GM20431 (cell line): ENCODE results near the gene GCH1.

ENCODE experiments used
- in situ Hi-C: fragments of 300-500 bp; cut with MseI, MboI; formaldehyde crosslinking; loops from one replicate; pipeline ENCODE4 v1.15.0; 2020; ENCODE audit warnings: low sequenced_read_pairs; ENCODE audit not compliant: unreplicated experiment

GCH1 gene

DNA sequence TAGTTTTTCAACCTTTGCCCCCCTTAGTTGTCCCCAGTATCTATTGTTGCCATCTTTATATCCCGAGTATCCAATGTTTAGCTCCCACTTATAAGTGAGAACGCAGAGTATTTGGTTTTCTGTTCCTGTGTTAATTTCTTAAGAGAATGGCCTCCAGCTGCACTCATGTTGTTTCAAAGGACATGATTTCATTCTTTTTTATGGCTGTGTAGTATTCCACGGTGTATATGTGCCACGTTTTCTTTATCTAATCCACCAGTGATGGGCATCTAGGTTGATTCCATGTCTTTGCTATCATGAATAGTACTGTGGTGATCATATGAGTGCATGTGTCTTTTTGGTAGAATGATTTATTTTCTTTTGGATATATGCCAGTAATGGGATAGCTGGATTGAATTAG is 72.0 kb downstream of the GCH1 start:
- in situ Hi-C loops, result no loop called here

DNA sequence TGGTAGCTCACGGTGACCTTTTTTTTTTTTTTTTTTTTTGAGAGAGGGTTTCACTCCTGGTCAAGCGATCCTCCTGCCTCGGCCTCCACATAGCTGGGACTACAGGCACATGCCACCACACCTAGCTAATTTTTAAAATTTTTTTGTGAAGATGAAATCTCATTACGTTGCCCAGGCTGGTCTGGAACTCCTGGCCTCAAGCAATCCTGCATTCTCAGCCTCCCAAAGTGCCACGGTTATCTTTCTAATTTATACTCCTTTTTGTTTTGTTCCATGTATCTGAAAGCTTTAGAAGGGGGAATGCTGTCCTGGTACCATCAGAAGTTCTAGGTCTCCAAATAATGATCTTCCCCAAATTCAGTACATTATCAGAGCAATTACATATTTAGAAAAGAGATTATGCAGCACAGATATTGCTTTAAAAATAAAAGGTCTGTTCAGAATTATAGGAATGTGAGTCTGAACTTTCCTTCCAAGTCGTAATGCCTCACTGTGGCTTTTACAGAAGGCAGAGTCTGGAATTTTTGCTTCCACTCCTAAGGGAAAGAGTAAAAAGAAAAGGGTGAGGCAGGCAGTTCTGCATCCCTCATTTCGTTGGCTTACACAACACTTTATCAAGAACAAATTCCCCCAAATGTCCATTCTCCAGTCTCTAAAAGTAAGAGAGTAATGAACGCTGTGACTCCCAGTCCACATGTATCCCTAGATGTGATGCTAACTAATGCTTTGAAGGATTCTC is 73.0 kb downstream of the GCH1 start:
- in situ Hi-C loops, result no loop called here

DNA sequence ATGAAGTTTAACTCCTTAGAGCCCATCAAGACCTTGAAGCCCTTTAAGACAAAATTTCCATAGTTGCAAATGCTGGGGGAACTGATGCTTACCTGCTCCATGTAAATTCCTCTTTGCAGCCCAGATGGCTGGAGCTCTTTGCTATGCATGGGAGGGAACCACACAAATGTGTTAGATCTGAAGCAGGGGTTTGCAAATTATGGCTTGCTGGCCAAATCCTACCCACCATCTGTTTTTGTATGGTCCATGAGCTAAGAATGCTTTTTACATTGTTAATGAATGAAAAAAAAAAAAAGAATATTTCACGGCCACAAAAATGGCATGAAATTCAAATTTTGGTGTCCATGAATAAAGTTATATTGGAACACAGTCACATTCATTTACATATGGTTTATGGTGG is 74.6 kb downstream of the GCH1 start:
- in situ Hi-C loops, result no loop called here

DNA sequence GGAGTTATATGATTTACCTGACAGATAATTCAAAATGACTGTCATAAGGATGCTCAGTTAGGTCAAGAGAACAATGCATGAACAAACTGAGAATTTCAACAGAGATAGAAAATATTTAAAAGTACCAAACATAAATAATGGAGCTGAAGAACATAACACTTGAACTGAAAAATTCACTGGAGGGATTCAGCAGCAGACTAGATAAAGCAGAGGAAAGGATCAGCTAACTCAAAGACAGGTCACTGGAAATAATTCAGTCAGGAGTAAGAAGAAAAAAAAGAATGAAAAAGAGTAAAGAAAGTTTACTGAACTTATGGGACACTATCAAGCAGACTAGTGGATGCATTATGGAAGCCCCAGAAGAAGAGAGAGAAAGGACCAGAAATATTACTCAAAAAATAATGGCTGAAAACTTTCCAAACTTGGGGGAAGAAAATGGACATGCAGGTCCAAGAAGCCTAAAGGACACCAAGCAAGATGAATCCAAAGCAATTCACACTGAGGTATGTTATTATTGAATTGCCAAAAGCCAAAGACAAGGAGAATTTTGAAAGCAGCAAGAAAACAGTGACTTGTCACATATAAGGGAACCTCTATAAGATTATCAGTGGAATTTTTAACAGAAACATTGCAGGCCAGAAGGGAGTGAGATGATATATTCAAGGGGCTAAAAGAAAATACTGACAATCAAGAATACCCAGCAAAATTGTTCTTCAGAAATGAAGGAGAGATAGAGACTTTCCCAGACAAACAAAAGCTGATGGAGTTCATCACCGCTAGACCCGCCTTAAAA is 78.7 kb downstream of the GCH1 start:
- in situ Hi-C loops, result no loop called here

DNA sequence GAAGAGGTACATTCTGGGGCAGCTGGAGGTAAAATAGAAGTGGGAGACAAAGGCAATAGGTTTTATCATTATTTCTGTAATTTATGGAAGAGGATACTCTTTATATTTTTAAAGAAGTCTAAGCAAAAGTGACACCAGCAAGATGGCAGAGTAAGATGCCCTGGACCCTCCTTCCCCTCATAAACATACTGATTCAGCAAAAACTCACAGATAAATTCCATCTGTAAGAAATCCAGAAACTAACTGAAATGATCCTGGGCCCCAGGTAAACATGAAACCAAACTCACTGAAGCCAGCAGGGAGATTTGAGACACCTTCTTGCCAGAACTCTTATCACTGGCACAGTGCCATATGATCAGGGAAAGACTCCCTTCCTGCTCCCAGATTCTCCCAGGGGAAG is 79.9 kb downstream of the GCH1 start:
- in situ Hi-C loops, result no loop called here

DNA sequence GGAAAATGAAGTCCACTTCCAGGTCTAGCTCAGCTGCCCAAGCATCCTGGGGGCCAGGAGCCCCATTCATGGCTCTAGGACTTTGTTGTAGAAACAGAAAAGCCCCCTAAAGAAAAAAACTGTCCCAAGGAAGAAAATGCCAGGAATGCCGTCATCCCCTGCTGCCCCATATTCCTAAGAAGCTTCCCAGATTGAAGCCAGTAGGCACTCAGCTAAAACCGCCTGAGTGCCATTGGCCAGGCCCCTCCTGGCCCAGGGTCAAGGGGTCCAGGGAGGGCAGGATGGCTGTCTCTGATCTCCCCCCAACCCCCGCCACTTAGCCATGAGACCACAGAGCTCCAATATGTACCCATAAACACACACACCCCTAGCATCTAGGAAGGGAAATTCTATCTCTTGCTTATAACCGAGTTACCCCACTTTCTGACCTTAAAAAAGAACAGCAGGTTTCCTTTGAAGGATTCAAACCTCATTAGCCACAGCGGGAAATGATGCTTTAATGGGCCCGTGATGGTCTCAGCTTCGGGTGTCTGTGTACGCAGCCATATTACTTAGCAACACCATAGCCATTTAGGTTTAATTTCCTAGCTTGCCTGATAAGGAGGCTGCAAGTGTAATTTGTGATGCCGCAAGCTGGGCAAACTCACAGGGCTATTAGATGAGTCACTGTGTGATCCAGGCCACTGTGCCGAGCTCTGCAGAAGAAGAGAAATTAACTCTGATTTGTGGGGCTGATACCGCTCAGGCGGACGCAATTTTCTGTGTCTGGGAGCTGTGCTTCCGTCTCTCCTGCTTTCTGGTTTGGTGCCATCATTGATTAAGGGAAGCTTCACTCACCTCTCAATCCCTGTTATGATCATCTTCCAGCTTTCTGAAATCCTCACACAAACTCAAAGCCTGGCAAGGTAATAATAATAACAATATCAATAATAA is 84.2 kb downstream of the GCH1 start:
- in situ Hi-C loops, result no loop called here

DNA sequence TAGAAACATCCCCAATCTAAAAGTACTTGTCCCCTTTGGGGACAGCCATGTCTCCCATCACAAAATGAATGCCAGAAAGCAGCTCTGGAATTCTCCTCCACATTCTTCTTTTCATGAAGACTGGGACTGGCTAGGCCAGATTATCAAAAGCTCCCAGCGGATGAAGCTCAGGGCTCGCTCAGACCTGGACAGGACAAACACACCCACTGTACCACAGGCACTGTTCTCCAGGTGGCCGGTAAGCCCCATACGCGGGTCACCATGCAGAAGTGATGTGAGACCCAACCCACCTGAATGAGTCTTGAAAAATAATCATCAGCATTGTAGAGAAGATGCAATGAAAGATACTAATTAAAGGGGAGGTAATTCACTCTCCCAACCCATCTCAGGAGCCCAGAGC is 85.1 kb downstream of the GCH1 start:
- in situ Hi-C loops, result no loop called here

DNA sequence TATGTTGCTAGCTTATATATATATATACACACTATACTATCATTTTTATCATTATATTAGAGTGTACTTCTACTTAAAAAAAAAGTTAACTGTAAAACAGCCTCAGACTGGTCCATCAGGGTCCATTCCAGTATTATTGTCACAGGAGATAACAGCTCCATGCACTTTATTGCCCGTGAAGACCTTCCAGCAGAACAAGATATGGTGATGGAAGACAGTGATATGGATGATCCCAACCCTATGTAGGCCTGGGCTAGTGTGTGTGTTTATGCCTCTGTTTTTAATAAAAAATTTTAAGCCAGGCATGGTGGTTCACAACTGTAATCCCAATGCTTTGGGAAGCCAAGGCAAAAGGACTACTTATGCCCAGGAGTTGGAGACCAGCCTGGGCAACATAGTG is 86.2 kb downstream of the GCH1 start:
- in situ Hi-C loops, result no loop called here

DNA sequence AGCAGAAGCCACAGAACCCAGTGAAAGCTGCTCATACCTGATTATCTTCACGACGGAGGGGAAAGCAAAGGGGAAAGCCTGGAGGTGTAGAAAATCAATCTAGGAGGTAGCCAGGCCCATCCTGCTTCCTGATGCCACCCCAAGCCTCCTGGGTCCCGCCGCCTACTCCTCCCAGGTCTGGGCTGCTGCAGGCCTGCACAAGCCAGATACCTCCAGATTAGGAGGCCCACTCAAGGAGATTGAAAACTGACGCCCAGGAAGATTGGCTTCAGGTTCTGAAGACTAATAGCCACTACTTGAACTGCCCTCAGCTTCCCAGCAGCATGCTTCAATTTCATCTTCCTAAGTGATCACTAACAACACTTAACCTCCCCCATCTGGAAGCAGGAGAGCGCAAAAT is 87.1 kb downstream of the GCH1 start:
- in situ Hi-C loops, result no loop called here

DNA sequence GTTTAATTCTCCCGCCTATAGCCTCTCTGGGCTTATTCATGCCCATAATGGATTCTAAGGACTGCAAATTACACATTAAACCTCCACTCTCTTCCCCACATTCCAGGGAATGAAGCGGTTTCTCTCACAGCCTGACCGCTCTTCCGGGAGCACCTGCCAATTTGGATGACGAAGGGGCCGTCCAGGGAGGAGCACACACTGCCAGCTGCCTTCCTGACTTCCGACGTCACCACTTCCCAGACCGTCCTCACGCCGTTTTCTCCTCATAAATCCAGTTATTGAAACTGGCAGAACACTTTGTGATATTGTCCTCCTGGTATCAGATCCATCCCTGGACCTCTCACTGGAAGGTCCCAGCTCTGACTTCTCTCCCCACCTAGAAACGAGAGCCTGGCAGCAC is 87.6 kb downstream of the GCH1 start:
- in situ Hi-C loops, result no loop called here

DNA sequence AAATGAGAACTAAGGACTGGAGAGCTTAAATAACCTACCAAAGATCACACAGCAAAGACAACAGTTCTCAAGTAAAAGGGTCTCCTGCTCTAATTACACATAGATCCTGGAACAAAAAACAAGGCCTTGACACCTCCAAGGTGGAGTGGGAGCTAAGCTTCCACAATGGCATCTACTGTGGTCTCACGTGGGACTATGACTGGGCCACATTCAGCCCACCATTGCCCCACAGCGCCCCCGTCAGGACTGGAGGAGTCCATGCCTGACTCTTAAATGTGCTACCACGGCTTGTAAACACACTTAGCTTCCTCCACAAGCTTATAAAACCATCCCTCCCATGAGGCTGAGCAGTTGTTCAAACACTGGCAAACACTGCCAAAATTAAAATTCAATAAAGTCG is 88.5 kb downstream of the GCH1 start:
- in situ Hi-C loops, result no loop called here

DNA sequence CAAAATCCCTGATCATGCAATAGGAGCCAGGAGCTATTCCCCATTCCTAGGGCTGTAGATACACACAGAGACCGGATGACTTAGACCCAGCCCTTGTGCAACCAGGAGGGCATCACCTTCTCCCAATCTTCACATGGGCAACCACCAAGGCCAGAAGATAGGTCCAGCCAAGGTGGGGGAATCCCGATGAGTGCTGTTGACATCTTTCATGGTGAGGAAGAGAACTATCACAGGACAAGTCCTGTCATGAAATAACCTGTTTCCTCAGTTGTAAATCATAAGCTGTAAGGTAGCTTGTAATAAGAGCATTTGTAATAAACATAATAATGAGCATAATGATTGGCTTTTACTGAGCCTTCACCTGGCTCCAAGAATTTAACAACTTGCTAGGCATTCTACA is 89.5 kb downstream of the GCH1 start:
- in situ Hi-C loops, result no loop called here

DNA sequence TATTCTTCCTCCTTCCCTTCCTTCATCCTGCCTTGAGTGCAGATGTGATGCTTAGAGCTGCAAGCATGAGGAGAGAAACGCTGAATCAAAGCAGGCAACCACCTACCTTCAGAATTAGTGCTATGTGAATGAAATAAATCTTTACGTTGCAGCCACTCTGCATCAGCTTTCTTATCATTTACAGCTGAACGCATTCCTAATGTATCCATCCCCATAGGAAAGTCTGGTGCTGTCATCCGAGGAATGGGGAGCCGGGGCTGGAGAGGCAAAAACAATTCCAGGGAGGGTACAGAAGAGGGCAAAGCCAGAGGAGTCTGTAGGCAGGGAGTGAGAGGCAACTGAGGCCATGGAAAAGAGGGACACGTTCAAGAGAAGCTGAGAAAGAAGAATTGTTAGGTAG is 90.0 kb downstream of the GCH1 start:
- in situ Hi-C loops, result no loop called here

DNA sequence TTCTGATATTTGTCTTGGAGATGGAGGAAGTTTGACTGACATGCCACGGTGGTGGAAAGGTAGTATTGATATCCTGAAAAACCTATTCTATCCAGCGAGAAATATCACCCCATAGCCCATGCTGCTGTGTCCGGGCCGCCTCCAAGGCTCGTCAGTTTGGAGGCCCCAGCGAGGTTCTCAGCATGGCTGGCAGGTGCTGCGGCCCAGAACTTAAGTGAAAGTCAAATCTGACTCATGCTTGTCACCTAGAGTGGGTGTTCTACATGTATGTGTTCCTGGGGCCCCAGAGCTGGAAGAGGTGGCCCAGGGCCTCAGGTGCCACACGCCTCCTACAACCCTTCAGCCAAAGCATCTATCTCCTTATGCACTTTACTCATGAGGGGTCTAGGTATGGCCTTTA is 92.9 kb downstream of the GCH1 start:
- in situ Hi-C loops, result no loop called here

DNA sequence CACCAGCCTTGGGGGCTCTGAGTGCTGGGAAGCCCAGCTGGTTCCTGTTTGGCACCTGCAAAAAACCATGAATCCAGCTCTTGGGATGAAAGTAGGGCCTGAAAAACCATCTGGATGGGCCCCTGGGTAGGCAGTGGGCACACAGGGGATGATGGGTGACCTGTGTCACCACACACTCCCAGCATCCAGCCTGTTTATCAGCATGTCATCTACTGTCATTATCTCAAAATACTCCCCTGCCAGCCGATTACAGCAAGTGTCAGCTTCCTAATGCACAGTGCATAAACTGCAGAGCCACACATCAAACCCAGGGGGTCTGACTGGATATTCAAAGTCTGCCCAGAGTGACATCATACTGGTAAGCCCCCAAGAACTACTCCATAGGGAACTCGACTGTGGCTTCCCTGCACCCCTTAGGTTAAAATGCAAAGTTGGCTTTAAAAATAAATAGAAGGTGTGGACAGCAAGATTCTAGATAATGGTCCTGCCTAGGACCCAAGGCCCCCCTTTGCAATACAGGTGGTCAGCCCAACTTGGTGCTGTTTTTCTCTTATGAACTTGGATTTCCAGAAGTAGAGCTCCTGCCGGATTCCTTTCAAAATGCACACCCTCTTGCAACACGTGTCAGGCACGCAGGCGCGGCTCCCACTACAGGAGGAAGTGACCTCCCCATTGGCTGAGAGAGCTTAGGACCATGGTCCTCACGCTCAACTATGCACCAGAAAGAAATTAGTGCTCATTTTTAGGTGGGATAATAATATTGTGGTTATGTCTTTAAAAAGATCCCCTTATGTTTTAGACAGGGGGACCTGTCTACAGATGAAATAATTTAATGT is 94.1 kb downstream of the GCH1 start:
- in situ Hi-C loops, result no loop called here

DNA sequence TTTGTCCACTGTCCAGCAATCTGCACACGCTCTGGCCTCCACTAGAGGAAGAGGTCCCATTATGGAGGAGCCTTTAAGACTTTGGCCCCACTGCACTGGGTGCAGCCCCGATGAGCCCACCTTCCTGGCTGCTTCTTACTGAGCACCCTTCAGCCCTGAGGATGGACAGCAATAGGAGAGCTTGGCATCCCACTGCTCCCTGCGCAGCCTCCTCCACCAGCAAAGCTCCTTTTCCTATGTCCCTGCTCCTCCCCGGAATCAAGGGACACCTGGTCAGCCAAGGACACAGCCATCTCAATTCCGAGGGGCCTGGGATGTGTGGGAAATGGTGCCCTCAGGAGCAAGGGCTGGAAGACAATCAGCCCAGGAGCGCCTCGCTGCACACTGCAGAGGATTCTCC is 94.7 kb downstream of the GCH1 start:
- in situ Hi-C loops, result no loop called here

DNA sequence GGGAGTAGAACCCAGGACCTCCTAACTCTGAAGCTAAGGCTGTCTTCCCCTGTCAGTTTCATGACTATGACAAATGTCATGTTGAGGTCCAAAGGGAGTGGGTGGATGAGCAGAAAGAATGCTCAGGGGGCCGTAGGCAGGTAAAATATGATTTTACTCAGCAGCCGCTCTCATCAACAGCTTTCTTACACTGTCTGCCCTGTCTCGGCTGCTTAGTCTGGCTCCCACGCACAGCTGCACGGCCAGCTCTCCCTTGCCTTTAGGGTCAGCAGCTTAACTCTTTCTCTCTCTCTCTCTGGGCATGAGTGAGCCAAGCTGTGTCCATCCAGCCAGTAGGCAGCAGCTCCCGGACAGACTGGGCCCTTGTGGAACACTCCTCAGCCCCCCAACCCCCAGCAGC is 95.2 kb downstream of the GCH1 start:
- in situ Hi-C loops, result no loop called here

DNA sequence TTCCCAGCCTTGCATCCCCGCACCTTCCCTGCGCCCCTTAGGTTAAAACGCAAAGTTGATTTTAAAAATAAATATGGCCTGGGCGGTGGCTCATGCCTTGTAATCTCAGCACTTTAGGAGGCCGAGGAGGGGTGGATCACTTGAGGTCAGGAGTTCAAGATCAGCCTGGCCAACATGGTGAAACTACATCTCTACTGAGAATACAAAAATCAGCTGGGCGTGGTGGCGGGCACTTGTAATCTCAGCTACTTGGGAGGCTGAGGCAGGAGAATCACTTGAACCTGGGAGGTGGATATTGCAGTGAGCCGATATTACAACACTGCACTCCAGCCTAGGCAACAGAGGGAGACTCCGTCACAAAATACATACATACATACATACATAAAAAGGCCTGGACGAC is 96.0 kb downstream of the GCH1 start:
- in situ Hi-C loops, result no loop called here

DNA sequence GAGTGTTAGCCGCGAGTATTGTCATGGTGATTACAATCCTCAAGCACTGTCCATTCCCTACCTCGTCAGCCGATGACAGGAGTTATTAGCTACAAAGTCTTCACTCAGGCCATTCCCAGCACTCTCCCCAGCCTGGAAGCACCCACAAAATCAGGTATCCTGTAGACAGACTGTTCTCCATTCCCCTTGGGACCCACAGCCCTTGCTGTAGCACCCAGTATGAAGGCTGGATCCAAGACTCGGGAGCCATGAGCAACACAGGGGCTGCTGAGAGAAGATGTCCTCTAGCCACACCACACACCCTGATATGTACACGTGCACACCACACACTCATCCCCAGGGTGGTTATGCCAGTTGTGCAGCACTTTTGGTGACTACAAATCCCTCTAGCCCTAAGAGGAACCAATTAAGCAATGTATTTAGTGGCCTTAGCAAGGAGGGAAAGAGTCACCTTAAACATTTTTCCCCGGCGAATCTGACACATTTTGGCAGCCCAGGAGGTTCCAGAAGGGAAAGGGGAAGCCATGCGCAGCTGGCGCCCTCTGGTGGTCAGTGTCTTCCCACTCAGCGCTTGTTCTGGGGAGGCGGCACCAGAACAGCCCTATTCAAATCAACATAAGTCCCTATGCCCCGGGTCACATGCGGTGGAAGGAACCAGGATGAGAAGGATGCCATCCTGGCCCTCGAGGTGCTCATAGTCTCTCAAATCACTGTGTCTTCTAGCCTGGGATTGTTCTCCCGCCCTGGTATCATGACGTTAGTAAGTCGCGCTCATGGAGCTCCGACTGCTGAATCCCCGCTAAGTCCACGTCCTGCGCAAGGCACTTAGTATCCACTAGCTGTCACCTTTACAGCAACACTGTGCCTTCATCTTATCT is 96.9 kb downstream of the GCH1 start:
- in situ Hi-C loops, result no loop called here
